ENCODE data around the gene ERVW-1.
"Not testable (repeated sequence)": the region's sequence is repeated elsewhere in the genome, so short reads cannot be mapped to it uniquely, and the experiment has no call there.

The ERVW-1 gene

GRCh38 chr7:92477681-92478080 is at the start of gene ERVW-1:
Gene ERVW-1 (minus strand): TSS chr7:92477946. CDS start chr7:92470381, 7,565 bp downstream.
- H3K27me3 Mint-ChIP-seq; H3K4me1 Mint-ChIP-seq (ENCODE audit: low read depth); H3K4me3 Mint-ChIP-seq; H3K27ac Mint-ChIP-seq; H3K9me3 Mint-ChIP-seq; intact Hi-C loops (cut with micrococcal nuclease): not testable (repeated sequence)
- peaks cover 25% of the 10 kb centered on the region for H3K36me3 Mint-ChIP-seq (ENCODE audit: low read depth)

GRCh38 chr7:92523110-92523509 is 45.4 kb upstream of the ERVW-1 start:
- intact Hi-C loops (cut with micrococcal nuclease): loop anchor here (10.0 kb wide), 1 partner anchor 1032 kb away; no protein-coding TSS in a partner anchor
- Mint-ChIP-seq H3K4me3 (no peak overlapping the region), H3K4me1 (ENCODE audit: low read depth) (peaks cover 26% of the 10 kb centered on the region), H3K27me3 (no peaks in the 10 kb centered on the region), H3K36me3 (ENCODE audit: low read depth) (peaks cover 10% of the 10 kb centered on the region), H3K9me3 (no peaks in the 10 kb centered on the region), H3K27ac (no peak overlapping the region)

- H3K27me3 Mint-ChIP-seq: no peaks in the 10 kb centered on the region
- no peak overlapping the region for H3K27ac Mint-ChIP-seq
- H3K4me3 Mint-ChIP-seq: no peak overlapping the region
- peaks cover 11% of the 10 kb centered on the region for H3K4me1 Mint-ChIP-seq (ENCODE audit: low read depth)
- H3K36me3 Mint-ChIP-seq (ENCODE audit: low read depth): peaks cover 36% of the 10 kb centered on the region
- intact Hi-C loops (cut with micrococcal nuclease): loop anchor here (10.0 kb wide), 1 partner anchor 1035 kb away; no protein-coding TSS in a partner anchor
- no peaks in the 10 kb centered on the region for H3K9me3 Mint-ChIP-seq
Observed at GRCh38 chr7:92520024-92520423, 42.3 kb upstream of the ERVW-1 start.

GRCh38 chr7:92517631-92518030 is 39.9 kb upstream of the ERVW-1 start:
- H3K27ac Mint-ChIP-seq: no peak overlapping the region
- peaks cover 42% of the 10 kb centered on the region for H3K36me3 Mint-ChIP-seq (ENCODE audit: low read depth)
- H3K4me3 Mint-ChIP-seq: no peak overlapping the region
- H3K9me3 Mint-ChIP-seq: no peaks in the 10 kb centered on the region
- intact Hi-C loops (cut with micrococcal nuclease): no loop called here
- H3K4me1 Mint-ChIP-seq (ENCODE audit: low read depth): peaks cover 11% of the 10 kb centered on the region
- no peaks in the 10 kb centered on the region for H3K27me3 Mint-ChIP-seq

GRCh38 chr7:92513167-92513902 is 35.6 kb upstream of the ERVW-1 start:
- Mint-ChIP-seq H3K27ac (no peak overlapping the region), H3K4me1 (ENCODE audit: low read depth) (no peaks in the 10 kb centered on the region), H3K9me3 (no peaks in the 10 kb centered on the region), H3K27me3 (no peaks in the 10 kb centered on the region), H3K36me3 (ENCODE audit: low read depth) (peaks cover 45% of the 10 kb centered on the region), H3K4me3 (no peak overlapping the region)
- intact Hi-C loops (cut with micrococcal nuclease): no loop called here

- Mint-ChIP-seq H3K4me1 (ENCODE audit: low read depth) (no peaks in the 10 kb centered on the region), H3K4me3 (no peak overlapping the region), H3K9me3 (no peaks in the 10 kb centered on the region), H3K27me3 (no peaks in the 10 kb centered on the region), H3K27ac (no peak overlapping the region), H3K36me3 (ENCODE audit: low read depth) (peaks cover 38% of the 10 kb centered on the region)
- intact Hi-C loops (cut with micrococcal nuclease): no loop called here
Observed at GRCh38 chr7:92508946-92509345, 31.2 kb upstream of the ERVW-1 start.

GRCh38 chr7:92506363-92506762 is 28.6 kb upstream of the ERVW-1 start:
- peaks cover 44% of the 10 kb centered on the region for H3K36me3 Mint-ChIP-seq (ENCODE audit: low read depth)
- no peak overlapping the region for H3K27ac Mint-ChIP-seq
- intact Hi-C loops (cut with micrococcal nuclease): no loop called here

GRCh38 chr7:92504563-92504962 is 26.8 kb upstream of the ERVW-1 start:
- Mint-ChIP-seq H3K36me3 (ENCODE audit: low read depth) (peaks cover 56% of the 10 kb centered on the region), H3K9me3 (no peaks in the 10 kb centered on the region), H3K4me3 (no peak overlapping the region), H3K4me1 (ENCODE audit: low read depth) (no peaks in the 10 kb centered on the region), H3K27me3 (no peaks in the 10 kb centered on the region), H3K27ac (no peak overlapping the region)
- intact Hi-C loops (cut with micrococcal nuclease): no loop called here

More at GRCh38 chr7:92506363-92506762, 28.6 kb upstream of the ERVW-1 start:
- no peak overlapping the region for H3K4me3 Mint-ChIP-seq
- H3K27me3 Mint-ChIP-seq: no peaks in the 10 kb centered on the region
- H3K9me3 Mint-ChIP-seq: no peaks in the 10 kb centered on the region
- no peaks in the 10 kb centered on the region for H3K4me1 Mint-ChIP-seq (ENCODE audit: low read depth)

GRCh38 chr7:92503767-92504166 is 26.0 kb upstream of the ERVW-1 start:
- Mint-ChIP-seq H3K4me1 (ENCODE audit: low read depth) (no peaks in the 10 kb centered on the region), H3K4me3 (no peak overlapping the region), H3K36me3 (ENCODE audit: low read depth) (peaks cover 64% of the 10 kb centered on the region), H3K27me3 (no peaks in the 10 kb centered on the region), H3K27ac (no peak overlapping the region), H3K9me3 (no peaks in the 10 kb centered on the region)
- intact Hi-C loops (cut with micrococcal nuclease): no loop called here

GRCh38 chr7:92498557-92498956 is 20.8 kb upstream of the ERVW-1 start:
- no peak overlapping the region for H3K27ac Mint-ChIP-seq
- H3K4me1 Mint-ChIP-seq (ENCODE audit: low read depth): no peaks in the 10 kb centered on the region
- no peaks in the 10 kb centered on the region for H3K9me3 Mint-ChIP-seq
- peaks cover 67% of the 10 kb centered on the region for H3K36me3 Mint-ChIP-seq (ENCODE audit: low read depth)
- intact Hi-C loops (cut with micrococcal nuclease): loop anchor here (10.0 kb wide), 1 partner anchor 76 kb away; no protein-coding TSS in a partner anchor
- H3K27me3 Mint-ChIP-seq: no peaks in the 10 kb centered on the region
- no peak overlapping the region for H3K4me3 Mint-ChIP-seq

- H3K9me3 Mint-ChIP-seq: no peaks in the 10 kb centered on the region
- H3K36me3 Mint-ChIP-seq (ENCODE audit: low read depth): peaks cover 71% of the 10 kb centered on the region
- no peaks in the 10 kb centered on the region for H3K4me1 Mint-ChIP-seq (ENCODE audit: low read depth)
Observed at GRCh38 chr7:92496876-92497275, 19.1 kb upstream of the ERVW-1 start.

GRCh38 chr7:92489634-92490033 is 11.9 kb upstream of the ERVW-1 start:
- H3K36me3 Mint-ChIP-seq (ENCODE audit: low read depth): peaks cover 59% of the 10 kb centered on the region
- no peaks in the 10 kb centered on the region for H3K9me3 Mint-ChIP-seq
- H3K4me3 Mint-ChIP-seq: no peak overlapping the region
- no peaks in the 10 kb centered on the region for H3K4me1 Mint-ChIP-seq (ENCODE audit: low read depth)
- no peaks in the 10 kb centered on the region for H3K27me3 Mint-ChIP-seq
- H3K27ac Mint-ChIP-seq: no peak overlapping the region
- intact Hi-C loops (cut with micrococcal nuclease): loop anchor here (10.0 kb wide), 1 partner anchor 85 kb away; no protein-coding TSS in a partner anchor

More at GRCh38 chr7:92496876-92497275, 19.1 kb upstream of the ERVW-1 start:
- Mint-ChIP-seq H3K27me3 (no peaks in the 10 kb centered on the region), H3K27ac (no peak overlapping the region), H3K4me3 (no peak overlapping the region)
- intact Hi-C loops (cut with micrococcal nuclease): loop anchor here (10.0 kb wide), 1 partner anchor 78 kb away; no protein-coding TSS in a partner anchor

GRCh38 chr7:92487804-92488203 is 10.1 kb upstream of the ERVW-1 start:
- H3K9me3 Mint-ChIP-seq: no peaks in the 10 kb centered on the region
- H3K27me3 Mint-ChIP-seq: no peaks in the 10 kb centered on the region
- intact Hi-C loops (cut with micrococcal nuclease): no loop called here
- no peak overlapping the region for H3K4me3 Mint-ChIP-seq
- H3K4me1 Mint-ChIP-seq (ENCODE audit: low read depth): no peaks in the 10 kb centered on the region
- peaks cover 50% of the 10 kb centered on the region for H3K36me3 Mint-ChIP-seq (ENCODE audit: low read depth)
- H3K27ac Mint-ChIP-seq: no peak overlapping the region

- peaks cover 35% of the 10 kb centered on the region for H3K36me3 Mint-ChIP-seq (ENCODE audit: low read depth)
- no peak overlapping the region for H3K4me3 Mint-ChIP-seq
- H3K27ac Mint-ChIP-seq: no peak overlapping the region
- intact Hi-C loops (cut with micrococcal nuclease): no loop called here
- H3K4me1 Mint-ChIP-seq (ENCODE audit: low read depth): no peaks in the 10 kb centered on the region
- no peaks in the 10 kb centered on the region for H3K9me3 Mint-ChIP-seq
- no peaks in the 10 kb centered on the region for H3K27me3 Mint-ChIP-seq
Observed at GRCh38 chr7:92485974-92486373, 8.2 kb upstream of the ERVW-1 start.
